CD4-positive, alpha-beta T cell treated with Interferon gamma for 1 hour (primary cell): ENCODE results near the gene CLK1.
"Not testable (repeated sequence)": the region's sequence is repeated elsewhere in the genome, so short reads cannot be mapped to it uniquely, and the experiment has no call there.

ENCODE experiments used
- DNase-seq: peaks from one replicate; pipeline ENCODE4 v3.0.0-alpha.2; 2020

Gene CLK1

GRCh38 chr2:200864176-200865034 is at the start of gene CLK1:
Gene CLK1, minus strand, starts transcription at chr2:200864658. Its CDS starts 2,796 bp downstream, at chr2:200861862.
- peak; percentile 96 for DNase-seq

GRCh38 chr2:200913654-200914053 is 49.2 kb upstream of the CLK1 start:
- DNase-seq: no peak

GRCh38 chr2:200909958-200910357 is 45.5 kb upstream of the CLK1 start:
- no peak for DNase-seq

- DNase-seq: peak; percentile 48
Observed at GRCh38 chr2:200905618-200906296, 41.3 kb upstream of the CLK1 start.

GRCh38 chr2:200901459-200902072 is 37.1 kb upstream of the CLK1 start:
- peak; percentile 75 for DNase-seq

GRCh38 chr2:200899482-200899881 is 35.0 kb upstream of the CLK1 start:
- no peak for DNase-seq

GRCh38 chr2:200888704-200889625 is 24.5 kb upstream of the CLK1 start, which contains the start of the genes NIF3L1 and PPIL3:
Gene NIF3L1, plus strand, starts transcription at chr2:200889371. Its CDS starts 2,573 bp downstream, at chr2:200891944.
Gene PPIL3, minus strand, starts transcription at chr2:200889077. Its CDS starts 1,462 bp downstream, at chr2:200887615.
- DNase-seq: peak; percentile 96

- not testable (repeated sequence) for DNase-seq
Observed at GRCh38 chr2:200881715-200882249, 17.3 kb upstream of the CLK1 start.

- no peak for DNase-seq
Observed at GRCh38 chr2:200878289-200878880, 13.9 kb upstream of the CLK1 start.

- no peak for DNase-seq
Observed at GRCh38 chr2:200877443-200877842, 13.0 kb upstream of the CLK1 start.

- DNase-seq: no peak
Observed at GRCh38 chr2:200873560-200873959, 9.1 kb upstream of the CLK1 start.

GRCh38 chr2:200871151-200871550 is 6.7 kb upstream of the CLK1 start:
- no peak for DNase-seq

GRCh38 chr2:200869014-200869413 is 4.6 kb upstream of the CLK1 start:
- DNase-seq: no peak

- no peak for DNase-seq
Observed at GRCh38 chr2:200863782-200864175, 679 bp downstream of the CLK1 start.

GRCh38 chr2:200862532-200863000 is 1.9 kb downstream of the CLK1 start:
- peak; percentile 60 for DNase-seq

GRCh38 chr2:200861617-200862155 is 2.8 kb downstream of the CLK1 start:
- DNase-seq: no peak

GRCh38 chr2:200860092-200860795 is 4.2 kb downstream of the CLK1 start:
- DNase-seq: no peak

- DNase-seq: no peak
Observed at GRCh38 chr2:200856806-200857205, 7.7 kb downstream of the CLK1 start.

GRCh38 chr2:200852605-200853004 is 11.9 kb downstream of the CLK1 start:
- no peak for DNase-seq
